Right lobe of liver (tissue), 6 donors: ENCODE measurements around the gene SUPT5H. TPM values are rescaled to one million over a fixed set of nuclear protein-coding genes. Genes with fewer than 3 reads are reported as not detected.

ENCODE experiments used
- ATAC-seq, 4 donors: fragments of 200-7000 bp; cut with Tn5 transposase; one replicate each; pipeline ENCODE4 v1.9.1; 2020; ENCODE audit warnings: mild to moderate bottlenecking in 4 of 4, moderate library complexity in 4 of 4
- DNase-seq, 3 donors: peaks; one replicate each; pipeline ENCODE4 v3.0.0-alpha.2; 2020
- H3K27ac ChIP-seq, 3 donors: fragments of 200-600 bp; one replicate each; pipeline ENCODE4 v1.8.0; 2022
- H3K27me3 ChIP-seq, 2 donors: fragments of 200-600 bp; one replicate each; pipeline ENCODE4 v1.8.0; 2022
- H3K36me3 ChIP-seq, 4 donors: fragments of 200-600 bp; sonication (generic) in 1 of 4; one replicate each; pipeline versions ENCODE4 v1.5.1 to v1.8.0; 2017 to 2022; ENCODE audit warnings: control low read depth in 1 of 4
- H3K4me1 ChIP-seq, 4 donors: fragments of 200-600 bp; sonication (generic) in 1 of 4; one replicate each; pipeline versions ENCODE4 v1.5.1 to v1.8.0; 2017 to 2022; ENCODE audit warnings: control low read depth in 1 of 4
- H3K4me3 ChIP-seq, 3 donors: fragments of 200-600 bp; one replicate each; pipeline ENCODE4 v1.8.0; 2022
- H3K9me3 ChIP-seq, 4 donors: fragments of 200-600 bp; sonication (generic) in 1 of 4; one replicate each; pipeline versions ENCODE4 v1.5.1 to v1.8.0; 2017 to 2022; ENCODE audit warnings: control low read depth in 1 of 4
- CTCF ChIP-seq, 4 donors: fragments of 200-600 bp in 3 of 4; fragments of 450-650 bp in 1 of 4; IDR thresholded peaks; one replicate each; pipeline versions ENCODE4 v1.5.1 to v1.8.0; 2016 to 2022; ENCODE audit warnings: antibody characterized with exemption in 4 of 4, mild to moderate bottlenecking in 2 of 4
- POLR2A ChIP-seq: fragments of 450-650 bp; IDR thresholded peaks from one replicate; pipeline ENCODE4 v1.6.1; 2017; ENCODE audit warnings: antibody characterized with exemption, mild to moderate bottlenecking
- WGBS: methylation state at CpG from one replicate; pipeline ENCODE4 v1.1.6; 2018; ENCODE audit warnings: low coverage, low lambda C conversion rate; ENCODE audit not compliant: insufficient coverage; ENCODE audit errors: missing lambda C conversion rate; 5-methylcytosine and 5-hydroxymethylcytosine counted together
- intact Hi-C, 2 donors: fragments of 100-400 bp; cut with DNase I; formaldehyde crosslinking; loops; one replicate each; pipeline versions ENCODE4 v1.11.2 to v1.14.1; 2022
- total RNA-seq, 6 experiments: library from RNA; depleted of rRNA in 2 of 6; stranded (reverse); fragments of >200 nt in 2 of 6; fragmentation: NEBNext Ultra II Directional in 3 of 6; extraction: Animal tissue kit (Norgen Biotek cat#: 25700) in 3 of 6; gene quantifications; one replicate each; pipeline versions ENCODE4 v1.1.0 to v1.2.4, GENCODE V29; 2016 to 2023
- donor health status: DM: no; HTN: yes; CAD: no.
- donor health status: DM: no; HTN: no; CAD: no.
- donor health status: DM: no; HTN: no; CAD: no.
- donor health status: DM: no; HTN: yes; CAD: no.
- donor health status: DM: no; HTN: yes; CAD: no.

The SUPT5H gene
- total RNA-seq, 6 experiments from 2014 or later: 42.3 to 60.8 (median 54.7) TPM

- TF ChIP-seq CTCF (IDR thresholded peaks at IDR 0.05) (no peak), POLR2A (peak; percentile 75)
- no peaks in the 10 kb centered on the region for H3K27me3 ChIP-seq
- ATAC-seq: peak; percentile 11 to 50 (median 33)
- peak overlapping the region; percentile 93 to 100 (median 99) for H3K27ac ChIP-seq
- WGBS: under 1% methylated on average over 28 of the region's 52 CpGs
- intact Hi-C loops: no loop called here
- peaks cover 0 to 11% (median 7%) of the 10 kb centered on the region in 4 donors for H3K36me3 ChIP-seq
- peak overlapping the region; percentile 84 to 99 (median 97) for H3K4me3 ChIP-seq
- H3K4me1 ChIP-seq: peaks cover 0 to 20% (median 5%) of the 10 kb centered on the region in 4 donors
- H3K9me3 ChIP-seq: no peaks in the 10 kb centered on the region
- peak; percentile 96 to 98 (median 96) for DNase-seq
Observed at GRCh38 chr19:39409208-39410016, 36.0 kb upstream of the SUPT5H start.

DNA sequence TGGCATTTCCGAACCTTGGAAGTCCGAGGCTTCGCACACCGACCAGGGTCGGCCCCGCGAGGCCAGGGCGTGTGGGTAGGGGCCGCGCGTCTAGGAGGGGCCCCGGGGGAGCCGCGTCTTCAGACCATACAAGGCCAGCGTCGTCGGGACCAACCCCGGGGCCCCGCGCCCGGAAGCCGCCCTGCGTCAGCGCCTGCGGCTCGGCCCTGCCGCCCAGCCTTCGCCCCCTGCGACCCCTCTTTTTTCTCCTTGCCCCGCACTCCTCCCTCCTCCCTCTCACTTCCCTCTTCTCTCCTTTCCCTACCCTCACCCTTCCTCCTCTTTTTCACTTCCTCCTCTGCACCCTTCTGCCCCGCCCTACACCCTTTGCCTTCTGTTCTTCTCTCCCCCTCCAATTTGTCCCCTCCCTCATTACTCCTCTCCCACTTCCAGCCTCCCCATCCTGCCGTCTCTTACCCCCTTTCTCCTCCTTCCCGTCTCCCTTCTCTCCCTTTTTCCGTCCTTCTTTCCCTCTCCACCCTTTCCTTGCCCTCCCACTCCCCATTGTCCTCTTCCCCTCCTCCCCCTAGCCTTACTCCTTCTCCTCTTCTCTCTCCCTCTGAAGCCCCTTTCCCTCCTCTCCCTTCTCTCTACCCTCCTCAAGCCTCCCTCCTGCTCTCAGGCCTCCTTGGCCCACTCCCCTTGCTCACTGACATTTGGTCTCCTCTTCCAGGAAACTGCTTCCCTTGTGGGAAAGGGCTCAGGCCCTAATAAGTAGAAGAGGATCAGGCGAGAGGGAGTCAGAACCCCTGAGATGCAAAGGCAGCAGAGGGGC is 35.2 kb upstream of the SUPT5H start:
- WGBS: 1% methylated on average over 22 of the region's 35 CpGs
- Histone ChIP-seq H3K27me3 (no peaks in the 10 kb centered on the region), H3K9me3 (no peaks in the 10 kb centered on the region), H3K27ac (peak overlapping the region; percentile 93 to 100 (median 99)), H3K4me3 (peak overlapping the region; percentile 84 to 99 (median 97)), H3K4me1 (peaks cover 0 to 20% (median 5%) of the 10 kb centered on the region in 4 donors), H3K36me3 (peaks cover 0 to 11% (median 7%) of the 10 kb centered on the region in 4 donors)
- intact Hi-C loops: no loop called here
- ATAC-seq (peak; percentile 1 to 8 (median 6)), DNase-seq (peak; percentile 78 to 88 (median 83))
- TF ChIP-seq CTCF (IDR thresholded peaks at IDR 0.05) (no peak), POLR2A (peak; percentile 75)

- peaks cover 0 to 11% (median 7%) of the 10 kb centered on the region in 4 donors for H3K36me3 ChIP-seq
- peaks cover 0 to 17% (median 3%) of the 10 kb centered on the region in 4 donors for H3K4me1 ChIP-seq
- H3K27ac ChIP-seq: peak overlapping the region; percentile 93 to 100 (median 99)
- H3K4me3 ChIP-seq: peak overlapping the region; percentile 84 to 99 (median 97)
- no peak for DNase-seq
- H3K9me3 ChIP-seq: no peaks in the 10 kb centered on the region
- intact Hi-C loops: no loop called here
- 33% methylated on average over 1 of the region's 1 CpG for WGBS
- no peak for ATAC-seq
- TF ChIP-seq CTCF (IDR thresholded peaks at IDR 0.05) (no peak), POLR2A (no peak)
- no peaks in the 10 kb centered on the region for H3K27me3 ChIP-seq
Observed at GRCh38 chr19:39410831-39411080, 34.6 kb upstream of the SUPT5H start.

DNA sequence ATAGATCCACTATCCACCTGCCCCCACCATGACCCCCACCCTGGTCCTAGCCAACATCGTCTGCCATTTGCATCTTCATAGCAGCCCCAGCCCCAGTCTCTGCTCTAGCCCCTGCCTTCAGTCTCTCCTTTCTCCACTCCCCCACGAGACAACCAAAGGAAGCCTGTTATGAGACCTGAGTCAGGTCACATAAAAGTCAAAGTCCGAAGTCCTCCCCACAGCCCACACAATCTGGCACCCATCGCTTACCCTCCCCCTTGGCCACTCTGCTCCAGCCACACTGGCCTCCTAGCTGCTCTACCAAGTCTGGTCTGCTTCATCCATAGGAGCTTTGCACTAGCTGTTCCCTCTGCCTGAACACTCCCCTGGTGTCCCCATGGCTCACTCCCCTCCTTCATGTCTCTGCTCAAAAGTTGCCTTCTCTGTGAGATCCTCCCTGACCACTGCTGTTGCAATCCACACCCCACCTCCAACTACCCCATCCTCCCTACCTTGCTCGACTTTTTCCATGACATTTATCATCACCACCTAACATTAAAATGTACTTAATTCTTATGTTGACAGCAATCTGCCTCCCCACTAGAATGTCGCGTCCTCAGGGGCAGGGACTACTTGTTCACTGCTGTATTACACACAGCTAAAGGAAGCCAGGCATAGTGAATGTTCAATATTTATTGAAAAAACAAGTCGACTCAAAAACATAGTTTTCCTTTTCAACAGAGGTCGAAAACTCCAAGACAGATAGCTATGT is 34.1 kb upstream of the SUPT5H start:
- intact Hi-C loops: no loop called here

More for the DNA sequence above, 34.1 kb upstream of the SUPT5H start:
- DNase-seq: peak; percentile 77 to 91 (median 86)
- 2% methylated on average over 9 of the region's 9 CpGs for WGBS
- no peaks in the 10 kb centered on the region for H3K9me3 ChIP-seq
- peak overlapping the region; percentile 84 to 99 (median 97) for H3K4me3 ChIP-seq
- peaks cover 0 to 11% (median 7%) of the 10 kb centered on the region in 4 donors for H3K36me3 ChIP-seq
- H3K4me1 ChIP-seq: peaks cover 0 to 12% (median 2%) of the 10 kb centered on the region in 4 donors
- no peaks in the 10 kb centered on the region for H3K27me3 ChIP-seq
- peak overlapping the region; percentile 93 to 100 (median 99) for H3K27ac ChIP-seq
- ATAC-seq: peak; percentile 12 to 46 (median 26)
- TF ChIP-seq CTCF (IDR thresholded peaks at IDR 0.05) (no peak), POLR2A (peak; percentile 77)
